Liver (tissue), 9 donors: ENCODE data around the gene SORCS2. TPM values are rescaled to one million over a fixed set of nuclear protein-coding genes. Genes with fewer than 3 reads are reported as not detected.

Source experiments
- DNase-seq: peaks from one replicate; pipeline ENCODE4 v3.0.0-alpha.2; 2017; ENCODE audit warnings: low spot score
- H3K27ac ChIP-seq, 2 donors: one replicate each; pipeline ENCODE4 v1.7.0; 2013; ENCODE audit warnings: inconsistent platforms in 2 of 2, low read length in 2 of 2, control low read depth in 1 of 2, low read depth in 1 of 2, mild to moderate bottlenecking in 1 of 2
- H3K27me3 ChIP-seq, 4 donors: one replicate each; pipeline versions ENCODE4 v1.6.1 to v1.7.0; 2013; ENCODE audit warnings: low read length in 3 of 4, inconsistent platforms in 1 of 4, mild to moderate bottlenecking in 1 of 4, moderate library complexity in 1 of 4; ENCODE audit not compliant: control insufficient read depth in 4 of 4, insufficient read depth in 4 of 4
- H3K36me3 ChIP-seq, 4 donors: one replicate each; pipeline versions ENCODE4 v1.6.1 to v1.7.0; 2013; ENCODE audit warnings: low read length in 3 of 4, mild to moderate bottlenecking in 3 of 4, low read depth in 1 of 4, moderate library complexity in 1 of 4; ENCODE audit not compliant: control insufficient read depth in 4 of 4, insufficient read depth in 3 of 4
- H3K4me1 ChIP-seq, 4 donors: one replicate each; pipeline versions ENCODE4 v1.6.1 to v1.7.0; 2013; ENCODE audit warnings: low read length in 3 of 4, mild to moderate bottlenecking in 3 of 4, moderate library complexity in 1 of 4; ENCODE audit not compliant: control insufficient read depth in 4 of 4, insufficient read depth in 4 of 4
- H3K4me3 ChIP-seq, 3 donors: one replicate each; pipeline versions ENCODE4 v1.6.1 to v1.7.0; 2013; ENCODE audit warnings: low read length in 3 of 3, control low read depth in 1 of 3, low read depth in 1 of 3, mild to moderate bottlenecking in 1 of 3
- H3K9ac ChIP-seq, 2 donors: one replicate each; pipeline ENCODE4 v1.7.0; 2013; ENCODE audit warnings: low read length in 2 of 2, mild to moderate bottlenecking in 2 of 2, moderate library complexity in 2 of 2, control low read depth in 1 of 2, low read depth in 1 of 2
- H3K9me3 ChIP-seq, 4 donors: one replicate each; pipeline versions ENCODE4 v1.6.1 to v1.7.0; 2013; ENCODE audit warnings: low read length in 3 of 4; ENCODE audit not compliant: control insufficient read depth in 4 of 4
- EGR1 ChIP-seq, 2 donors: IDR thresholded peaks; 2 replicates each; pipeline ENCODE4 v1.6.1; 2016 to 2018; ENCODE audit warnings: antibody characterized with exemption in 2 of 2, low read depth in 2 of 2
- FOXA1 ChIP-seq: IDR thresholded peaks from 2 replicates; pipeline ENCODE4 v1.6.1; 2016; ENCODE audit warnings: antibody characterized with exemption
- FOXA2 ChIP-seq: IDR thresholded peaks from 2 replicates; pipeline ENCODE4 v1.6.1; 2016; ENCODE audit warnings: antibody characterized with exemption
- HNF4A ChIP-seq, 2 donors: conservative IDR thresholded peaks; 2 replicates each; pipeline ENCODE4 v1.6.1; 2016; ENCODE audit warnings: antibody characterized with exemption in 2 of 2, mild to moderate bottlenecking in 2 of 2
- HNF4G ChIP-seq: IDR thresholded peaks from 2 replicates; pipeline ENCODE4 v1.6.1; 2016; ENCODE audit warnings: antibody characterized with exemption
- JUND ChIP-seq, 2 donors: IDR thresholded peaks; 2 replicates each; pipeline ENCODE4 v1.6.1; 2016; ENCODE audit warnings: antibody characterized with exemption in 2 of 2
- NR2F2 ChIP-seq: IDR thresholded peaks from 2 replicates; pipeline ENCODE4 v1.6.1; 2016; ENCODE audit warnings: antibody characterized with exemption
- RAD21 ChIP-seq, 2 donors: IDR thresholded peaks; 2 replicates each; pipeline ENCODE4 v1.6.1; 2016; ENCODE audit warnings: antibody characterized with exemption in 2 of 2, mild to moderate bottlenecking in 2 of 2
- RXRA ChIP-seq, 2 donors: IDR thresholded peaks; 2 replicates each; pipeline ENCODE4 v1.6.1; 2017 to 2018; ENCODE audit warnings: antibody characterized with exemption in 2 of 2, mild to moderate bottlenecking in 1 of 2
- TAF1 ChIP-seq: conservative IDR thresholded peaks from 2 replicates; pipeline ENCODE4 v1.6.1; 2016; ENCODE audit warnings: antibody characterized with exemption, mild to moderate bottlenecking
- YY1 ChIP-seq: IDR thresholded peaks from 2 replicates; pipeline ENCODE4 v1.6.1; 2016; ENCODE audit warnings: antibody characterized with exemption, mild to moderate bottlenecking
- WGBS: extraction: QIAGEN DNeasy Blood & Tissue Kit; methylation state at CpG from one replicate; pipeline ENCODE4 v1.1.7; 2013; 5-methylcytosine and 5-hydroxymethylcytosine counted together
- polyA plus RNA-seq, 2 donors: library from polyadenylated mRNA; stranded (reverse) in 1 of 2; unstranded in 1 of 2; fragments of 200-250 nt in 1 of 2; fragments of >200 nt in 1 of 2; fragmentation: Nextera tagmentation in 1 of 2; extraction: Ambion mirVana in 1 of 2; gene quantifications; one replicate each; pipeline versions ENCODE4 v1.2.1 to v1.2.3, GENCODE V29; 2013 to 2015
- total RNA-seq, 2 donors: library from RNA; depleted of rRNA; stranded (reverse); fragments of >200 nt; gene quantifications; one replicate each; pipeline ENCODE4 v1.2.3, GENCODE V29; 2014
- TF ChIP-seq, protein P1 (sequence below): IDR thresholded peaks from 2 replicates; pipeline ENCODE4 v1.6.1; 2016; ENCODE audit warnings: antibody characterized with exemption
- TF ChIP-seq, protein P2 (sequence below): IDR thresholded peaks from 2 replicates; pipeline ENCODE4 v1.6.1; 2016; ENCODE audit warnings: antibody characterized with exemption, mild to moderate bottlenecking
- TF ChIP-seq, protein P3 (sequence below): IDR thresholded peaks from 2 replicates; pipeline ENCODE4 v1.6.1; 2016; ENCODE audit warnings: antibody characterized with exemption
- TF ChIP-seq, protein P4 (sequence below): IDR thresholded peaks from 2 replicates; pipeline ENCODE4 v1.6.1; 2016; ENCODE audit warnings: antibody characterized with exemption
- TF ChIP-seq, protein P5 (sequence below): fragments of 150-350 bp; IDR thresholded peaks from 2 replicates; pipeline ENCODE4 v1.5.1; 2017; ENCODE audit warnings: improper control_type of control experiment, low read depth, low read length; ENCODE audit not compliant: missing input control
- donor health status: healthy.
- donor health status: healthy.
- donor health status: healthy.
- donor health status: healthy.
- donor health status: healthy.

The SORCS2 gene
- total and polyA plus RNA-seq, 4 donors, result 0.10 to 1.4 (median 0.92) TPM

DNA sequence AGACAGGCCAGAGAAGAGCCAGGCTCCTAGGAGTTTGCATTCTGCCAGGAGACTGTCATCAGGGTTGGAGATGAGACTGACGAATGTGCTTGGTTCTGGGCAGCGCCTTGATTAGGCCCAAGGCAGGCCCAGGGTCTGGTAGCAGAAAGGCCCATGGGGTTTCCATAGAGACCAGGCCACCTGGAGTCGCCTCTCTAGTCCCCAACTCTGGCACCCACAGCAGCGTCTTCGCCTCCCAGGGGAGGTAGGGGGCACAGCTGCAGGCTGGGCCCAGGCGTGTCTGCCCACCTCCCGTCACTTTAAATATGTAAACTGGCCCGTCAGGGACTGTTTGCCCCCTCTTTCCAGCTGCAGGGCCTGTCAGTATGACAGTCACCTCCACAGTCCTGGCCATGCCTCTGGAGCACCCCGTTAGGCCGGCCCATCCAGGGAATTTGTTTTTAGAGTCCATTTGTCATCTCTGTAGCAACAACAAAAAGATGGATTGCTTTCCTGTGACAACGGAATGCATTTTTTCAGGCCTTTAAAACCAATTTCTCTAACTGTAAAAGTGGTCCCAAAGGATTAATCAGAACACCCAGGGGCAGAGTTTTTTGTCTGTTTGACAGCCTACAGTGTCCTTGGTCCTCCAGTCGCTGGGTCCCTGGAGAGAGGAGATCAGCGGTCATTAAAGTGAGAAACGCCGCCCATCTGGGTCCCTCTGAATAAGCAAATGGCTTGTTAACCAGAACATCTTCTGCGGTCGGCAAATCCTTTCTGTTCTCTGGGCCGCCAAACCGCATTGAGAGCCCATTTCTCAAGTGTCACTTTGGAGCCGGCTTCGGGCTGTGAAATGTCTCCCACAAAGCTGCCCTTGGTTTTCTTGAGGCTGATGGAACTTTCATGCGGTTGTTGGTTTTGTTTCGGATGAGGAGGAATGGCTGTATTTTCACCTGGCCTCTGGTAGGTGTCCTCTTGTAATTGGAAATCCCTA lies 395.4 kb downstream of the SORCS2 start:
- no peak for TF ChIP-seq JUND (IDR thresholded peaks at IDR 0.05)
- no peak for TF ChIP-seq TAF1
- TF ChIP-seq HNF4A (conservative IDR thresholded peaks at IDR 0.05), result no peak
- no peak for TF ChIP-seq FOXA1
- TF ChIP-seq RAD21 (IDR thresholded peaks at IDR 0.05), result no peak
- TF ChIP-seq, protein P1, sequence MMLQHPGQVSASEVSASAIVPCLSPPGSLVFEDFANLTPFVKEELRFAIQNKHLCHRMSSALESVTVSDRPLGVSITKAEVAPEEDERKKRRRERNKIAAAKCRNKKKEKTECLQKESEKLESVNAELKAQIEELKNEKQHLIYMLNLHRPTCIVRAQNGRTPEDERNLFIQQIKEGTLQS, result no peak
- no peak for TF ChIP-seq NR2F2
- no peak for TF ChIP-seq RXRA (IDR thresholded peaks at IDR 0.05)
- TF ChIP-seq, protein P2, sequence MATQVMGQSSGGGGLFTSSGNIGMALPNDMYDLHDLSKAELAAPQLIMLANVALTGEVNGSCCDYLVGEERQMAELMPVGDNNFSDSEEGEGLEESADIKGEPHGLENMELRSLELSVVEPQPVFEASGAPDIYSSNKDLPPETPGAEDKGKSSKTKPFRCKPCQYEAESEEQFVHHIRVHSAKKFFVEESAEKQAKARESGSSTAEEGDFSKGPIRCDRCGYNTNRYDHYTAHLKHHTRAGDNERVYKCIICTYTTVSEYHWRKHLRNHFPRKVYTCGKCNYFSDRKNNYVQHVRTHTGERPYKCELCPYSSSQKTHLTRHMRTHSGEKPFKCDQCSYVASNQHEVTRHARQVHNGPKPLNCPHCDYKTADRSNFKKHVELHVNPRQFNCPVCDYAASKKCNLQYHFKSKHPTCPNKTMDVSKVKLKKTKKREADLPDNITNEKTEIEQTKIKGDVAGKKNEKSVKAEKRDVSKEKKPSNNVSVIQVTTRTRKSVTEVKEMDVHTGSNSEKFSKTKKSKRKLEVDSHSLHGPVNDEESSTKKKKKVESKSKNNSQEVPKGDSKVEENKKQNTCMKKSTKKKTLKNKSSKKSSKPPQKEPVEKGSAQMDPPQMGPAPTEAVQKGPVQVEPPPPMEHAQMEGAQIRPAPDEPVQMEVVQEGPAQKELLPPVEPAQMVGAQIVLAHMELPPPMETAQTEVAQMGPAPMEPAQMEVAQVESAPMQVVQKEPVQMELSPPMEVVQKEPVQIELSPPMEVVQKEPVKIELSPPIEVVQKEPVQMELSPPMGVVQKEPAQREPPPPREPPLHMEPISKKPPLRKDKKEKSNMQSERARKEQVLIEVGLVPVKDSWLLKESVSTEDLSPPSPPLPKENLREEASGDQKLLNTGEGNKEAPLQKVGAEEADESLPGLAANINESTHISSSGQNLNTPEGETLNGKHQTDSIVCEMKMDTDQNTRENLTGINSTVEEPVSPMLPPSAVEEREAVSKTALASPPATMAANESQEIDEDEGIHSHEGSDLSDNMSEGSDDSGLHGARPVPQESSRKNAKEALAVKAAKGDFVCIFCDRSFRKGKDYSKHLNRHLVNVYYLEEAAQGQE, result no peak
- TF ChIP-seq, protein P3, sequence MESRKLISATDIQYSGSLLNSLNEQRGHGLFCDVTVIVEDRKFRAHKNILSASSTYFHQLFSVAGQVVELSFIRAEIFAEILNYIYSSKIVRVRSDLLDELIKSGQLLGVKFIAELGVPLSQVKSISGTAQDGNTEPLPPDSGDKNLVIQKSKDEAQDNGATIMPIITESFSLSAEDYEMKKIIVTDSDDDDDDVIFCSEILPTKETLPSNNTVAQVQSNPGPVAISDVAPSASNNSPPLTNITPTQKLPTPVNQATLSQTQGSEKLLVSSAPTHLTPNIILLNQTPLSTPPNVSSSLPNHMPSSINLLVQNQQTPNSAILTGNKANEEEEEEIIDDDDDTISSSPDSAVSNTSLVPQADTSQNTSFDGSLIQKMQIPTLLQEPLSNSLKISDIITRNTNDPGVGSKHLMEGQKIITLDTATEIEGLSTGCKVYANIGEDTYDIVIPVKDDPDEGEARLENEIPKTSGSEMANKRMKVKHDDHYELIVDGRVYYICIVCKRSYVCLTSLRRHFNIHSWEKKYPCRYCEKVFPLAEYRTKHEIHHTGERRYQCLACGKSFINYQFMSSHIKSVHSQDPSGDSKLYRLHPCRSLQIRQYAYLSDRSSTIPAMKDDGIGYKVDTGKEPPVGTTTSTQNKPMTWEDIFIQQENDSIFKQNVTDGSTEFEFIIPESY, result no peak
- no peak for TF ChIP-seq YY1
- H3K27me3 ChIP-seq, result peaks cover 0 to 2% (median 0%) of the 10 kb centered on the region in 4 donors
- peaks cover 0 to 7% (median 2%) of the 10 kb centered on the region in 4 donors for H3K9me3 ChIP-seq
- no peaks in the 10 kb centered on the region for H3K4me1 ChIP-seq
- H3K9ac ChIP-seq, result no peak overlapping the region
- no peaks in the 10 kb centered on the region for H3K36me3 ChIP-seq
- no peak overlapping the region for H3K4me3 ChIP-seq
- DNase-seq, result no peak
- H3K27ac ChIP-seq, result no peak overlapping the region
- 86% methylated on average over 23 of the region's 23 CpGs for WGBS

DNA sequence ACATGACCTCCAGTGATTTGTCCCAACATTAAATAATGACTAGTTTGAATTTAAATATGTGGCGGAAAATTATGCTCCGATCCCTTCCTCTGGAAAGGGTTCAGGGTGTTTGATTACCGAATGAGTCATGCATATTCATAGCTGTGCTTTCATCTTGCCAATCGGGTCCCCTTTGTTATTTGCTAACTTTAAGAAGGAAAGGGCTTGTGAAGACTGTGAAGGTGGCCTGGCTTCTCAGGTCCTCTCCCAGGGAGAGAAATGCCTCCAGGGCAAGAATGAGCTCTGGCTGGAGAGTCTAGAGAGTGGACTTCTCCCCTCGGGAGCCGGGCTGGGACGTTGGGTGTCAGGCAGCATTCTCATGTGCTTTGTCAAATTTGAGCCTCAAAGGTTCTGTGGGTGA lies 397.9 kb downstream of the SORCS2 start:
- peaks cover 0 to 3% (median under 1%) of the 10 kb centered on the region in 4 donors for H3K9me3 ChIP-seq
- H3K4me1 ChIP-seq, result no peaks in the 10 kb centered on the region
- no peak overlapping the region for H3K9ac ChIP-seq
- H3K27me3 ChIP-seq, result peaks cover 0 to 2% (median 0%) of the 10 kb centered on the region in 4 donors
- no peak overlapping the region for H3K27ac ChIP-seq
- H3K4me3 ChIP-seq, result no peak overlapping the region
- no peaks in the 10 kb centered on the region for H3K36me3 ChIP-seq
- DNase-seq, result no peak
- WGBS, result 77% methylated on average over 7 of the region's 7 CpGs
- TF ChIP-seq, protein P3, result no peak
- TF ChIP-seq JUND (IDR thresholded peaks at IDR 0.05) (no peak), HNF4G (no peak), HNF4A (conservative IDR thresholded peaks at IDR 0.05) (no peak), RXRA (IDR thresholded peaks at IDR 0.05) (no peak), NR2F2 (no peak), EGR1 (IDR thresholded peaks at IDR 0.05; ENCODE audit: low read depth in 2 of 2) (no peak), TAF1 (no peak), YY1 (no peak), FOXA2 (no peak), FOXA1 (no peak)
- TF ChIP-seq, protein P4, sequence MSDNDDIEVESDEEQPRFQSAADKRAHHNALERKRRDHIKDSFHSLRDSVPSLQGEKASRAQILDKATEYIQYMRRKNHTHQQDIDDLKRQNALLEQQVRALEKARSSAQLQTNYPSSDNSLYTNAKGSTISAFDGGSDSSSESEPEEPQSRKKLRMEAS, result no peak
- TF ChIP-seq, protein P5, sequence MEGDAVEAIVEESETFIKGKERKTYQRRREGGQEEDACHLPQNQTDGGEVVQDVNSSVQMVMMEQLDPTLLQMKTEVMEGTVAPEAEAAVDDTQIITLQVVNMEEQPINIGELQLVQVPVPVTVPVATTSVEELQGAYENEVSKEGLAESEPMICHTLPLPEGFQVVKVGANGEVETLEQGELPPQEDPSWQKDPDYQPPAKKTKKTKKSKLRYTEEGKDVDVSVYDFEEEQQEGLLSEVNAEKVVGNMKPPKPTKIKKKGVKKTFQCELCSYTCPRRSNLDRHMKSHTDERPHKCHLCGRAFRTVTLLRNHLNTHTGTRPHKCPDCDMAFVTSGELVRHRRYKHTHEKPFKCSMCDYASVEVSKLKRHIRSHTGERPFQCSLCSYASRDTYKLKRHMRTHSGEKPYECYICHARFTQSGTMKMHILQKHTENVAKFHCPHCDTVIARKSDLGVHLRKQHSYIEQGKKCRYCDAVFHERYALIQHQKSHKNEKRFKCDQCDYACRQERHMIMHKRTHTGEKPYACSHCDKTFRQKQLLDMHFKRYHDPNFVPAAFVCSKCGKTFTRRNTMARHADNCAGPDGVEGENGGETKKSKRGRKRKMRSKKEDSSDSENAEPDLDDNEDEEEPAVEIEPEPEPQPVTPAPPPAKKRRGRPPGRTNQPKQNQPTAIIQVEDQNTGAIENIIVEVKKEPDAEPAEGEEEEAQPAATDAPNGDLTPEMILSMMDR, result no peak
- TF ChIP-seq, protein P2, result no peak
